Panc1 (cell line): Measurements from ENCODE around the gene HEATR5A.
"Not testable (repeated sequence)": the region's sequence is repeated elsewhere in the genome, so short reads cannot be mapped to it uniquely, and the experiment has no call there.

Experiments
- CTCF ChIP-seq: fragments of 450-650 bp; IDR thresholded peaks from 2 replicates; pipeline ENCODE4 v1.5.1; 2017; ENCODE audit warnings: mild to moderate bottlenecking
- SIN3A ChIP-seq: IDR thresholded peaks from 2 replicates; pipeline ENCODE4 v1.6.1; 2012; ENCODE audit warnings: low read depth, mild to moderate bottlenecking, low read length, moderate library complexity, borderline replicate concordance; ENCODE audit not compliant: insufficient read depth
- TF ChIP-seq, protein P1 (sequence below), 2 experiments: IDR thresholded peaks; 2 replicates each; pipeline ENCODE4 v1.6.1; 2011 to 2012; ENCODE audit warnings: low read depth in 2 of 2, control low read depth in 1 of 2, low read length in 1 of 2, mild to moderate bottlenecking in 1 of 2, moderate library complexity in 1 of 2; ENCODE audit not compliant: insufficient read depth in 1 of 2

- not testable (repeated sequence) for TF ChIP-seq SIN3A, CTCF
- TF ChIP-seq, protein P1, sequence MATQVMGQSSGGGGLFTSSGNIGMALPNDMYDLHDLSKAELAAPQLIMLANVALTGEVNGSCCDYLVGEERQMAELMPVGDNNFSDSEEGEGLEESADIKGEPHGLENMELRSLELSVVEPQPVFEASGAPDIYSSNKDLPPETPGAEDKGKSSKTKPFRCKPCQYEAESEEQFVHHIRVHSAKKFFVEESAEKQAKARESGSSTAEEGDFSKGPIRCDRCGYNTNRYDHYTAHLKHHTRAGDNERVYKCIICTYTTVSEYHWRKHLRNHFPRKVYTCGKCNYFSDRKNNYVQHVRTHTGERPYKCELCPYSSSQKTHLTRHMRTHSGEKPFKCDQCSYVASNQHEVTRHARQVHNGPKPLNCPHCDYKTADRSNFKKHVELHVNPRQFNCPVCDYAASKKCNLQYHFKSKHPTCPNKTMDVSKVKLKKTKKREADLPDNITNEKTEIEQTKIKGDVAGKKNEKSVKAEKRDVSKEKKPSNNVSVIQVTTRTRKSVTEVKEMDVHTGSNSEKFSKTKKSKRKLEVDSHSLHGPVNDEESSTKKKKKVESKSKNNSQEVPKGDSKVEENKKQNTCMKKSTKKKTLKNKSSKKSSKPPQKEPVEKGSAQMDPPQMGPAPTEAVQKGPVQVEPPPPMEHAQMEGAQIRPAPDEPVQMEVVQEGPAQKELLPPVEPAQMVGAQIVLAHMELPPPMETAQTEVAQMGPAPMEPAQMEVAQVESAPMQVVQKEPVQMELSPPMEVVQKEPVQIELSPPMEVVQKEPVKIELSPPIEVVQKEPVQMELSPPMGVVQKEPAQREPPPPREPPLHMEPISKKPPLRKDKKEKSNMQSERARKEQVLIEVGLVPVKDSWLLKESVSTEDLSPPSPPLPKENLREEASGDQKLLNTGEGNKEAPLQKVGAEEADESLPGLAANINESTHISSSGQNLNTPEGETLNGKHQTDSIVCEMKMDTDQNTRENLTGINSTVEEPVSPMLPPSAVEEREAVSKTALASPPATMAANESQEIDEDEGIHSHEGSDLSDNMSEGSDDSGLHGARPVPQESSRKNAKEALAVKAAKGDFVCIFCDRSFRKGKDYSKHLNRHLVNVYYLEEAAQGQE (IDR thresholded peaks at IDR 0.05; ENCODE audit: insufficient read depth in 1 of 2, low read depth in 2 of 2, low read length in 1 of 2): not testable (repeated sequence)
Measured at GRCh38 chr14:31329876-31330521, 90.4 kb downstream of the HEATR5A start.
